ENCODE data around the gene CHML.

GRCh38 chr1:241591317-241591716, 48.9 kb downstream of the CHML start:
- TF ChIP-seq CTCF (IDR thresholded peaks at IDR 0.05) (no peak), POLR2A (IDR thresholded peaks at IDR 0.05) (no peak)
